Hepatocyte (in vitro differentiated cells): Measurements from ENCODE around the gene NOPCHAP1.

Experiments
- CTCF ChIP-seq: fragments of 200-600 bp; sonication (generic); IDR thresholded peaks from 2 replicates; pipeline ENCODE4 v1.5.1; 2016; ENCODE audit warnings: antibody characterized with exemption, mild to moderate bottlenecking; ENCODE audit not compliant: poor library complexity
- EZH2 ChIP-seq: fragments of 200-600 bp; sonication (generic); IDR thresholded peaks from 2 replicates; pipeline ENCODE4 v1.6.1; 2016; ENCODE audit warnings: antibody characterized with exemption, mild to moderate bottlenecking, borderline replicate concordance
- EZH2phosphoT487 ChIP-seq: fragments of 200-600 bp; sonication (generic); IDR thresholded peaks from one replicate; pipeline ENCODE4 v1.6.1; 2018; ENCODE audit warnings: antibody characterized with exemption, mild to moderate bottlenecking, low read depth, moderate library complexity; ENCODE audit not compliant: unreplicated experiment, severe bottlenecking

GRCh38 chr12:104957719-104958000 lies 28.5 kb upstream of the NOPCHAP1 start:
- TF ChIP-seq CTCF, result no peak
- TF ChIP-seq EZH2, result no peak
- no peak for TF ChIP-seq EZH2phosphoT487
